ENCODE results near the gene HS3ST3A1.
"Not testable (repeated sequence)": the region's sequence is repeated elsewhere in the genome, so short reads cannot be mapped to it uniquely, and the experiment has no call there.

DNA sequence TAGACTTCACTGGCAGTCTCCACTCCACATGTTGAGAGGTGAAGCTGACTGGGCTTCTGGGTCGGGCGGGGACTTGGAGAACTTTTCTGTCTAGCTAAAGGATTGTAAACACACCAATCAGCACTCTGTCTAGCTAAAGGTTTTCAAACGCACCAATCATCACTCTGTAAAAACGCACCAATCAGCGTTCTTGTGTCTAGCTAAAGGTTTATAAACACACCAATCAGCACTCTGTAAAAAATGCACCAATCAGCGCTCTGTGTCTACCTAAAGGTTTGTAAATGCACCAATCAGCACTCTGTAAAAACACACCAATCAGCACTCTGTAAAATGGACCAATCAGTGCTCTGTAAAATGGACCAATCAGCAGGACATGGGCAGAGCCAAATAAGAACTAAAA is 53.2 kb downstream of the HS3ST3A1 start:
- not testable (repeated sequence) for TF ChIP-seq CTCF (IDR thresholded peaks at IDR 0.05; ENCODE audit: low read length); EZH2 (optimal IDR thresholded peaks at IDR 0.05; ENCODE audit: low read depth, low read length)
